Measurements from ENCODE around the gene PRMT3.

The PRMT3 gene

GRCh38 chr11:20518323-20518834 is 130.9 kb downstream of the PRMT3 start:
- Histone ChIP-seq H4K8ac (ENCODE audit: low read depth, low read length) (no peak overlapping the region), H3K23ac (ENCODE audit: low read depth, low read length, poor library complexity) (no peak overlapping the region), H3K9me3 (replicated peaks in 1 of 2; ENCODE audit: control insufficient read depth in 2 of 2, insufficient read depth in 1 of 2, low read depth in 1 of 2, low read length in 2 of 2) (no peaks in the 10 kb centered on the region), H3K18ac (ENCODE audit: low read length) (no peak overlapping the region), H3K27me3 (ENCODE audit: control insufficient read depth in 3 of 3, insufficient read depth in 3 of 3, low read depth in 1 of 3, low read length in 3 of 3) (peaks cover 0 to 6% (median 0%) of the 10 kb centered on the region in 3 experiments), H2BK15ac (ENCODE audit: low read length) (no peak overlapping the region), H2BK12ac (ENCODE audit: low read length) (no peak overlapping the region), H3K14ac (ENCODE audit: low read length) (no peak overlapping the region), H3K27ac (replicated peaks; ENCODE audit: low read length) (no peak overlapping the region), H3K4ac (ENCODE audit: low read length) (no peak overlapping the region), H3K79me1 (ENCODE audit: low read depth, low read length) (peaks cover 2% of the 10 kb centered on the region), H3K9ac (ENCODE audit: low read depth, low read length, poor library complexity) (no peak overlapping the region), H2BK120ac (ENCODE audit: low read depth, low read length) (no peak overlapping the region), H3K4me2 (ENCODE audit: insufficient read depth, low read length, poor library complexity, severe bottlenecking) (no peak overlapping the region), H2AFZ (ENCODE audit: low read length) (no peak overlapping the region), H2BK5ac (ENCODE audit: low read length) (no peak overlapping the region), H2AK5ac (ENCODE audit: low read depth, low read length) (no peak overlapping the region), H3K4me3 (ENCODE audit: low read length in 2 of 2) (no peak overlapping the region), H3K4me1 (ENCODE audit: control insufficient read depth in 2 of 2, insufficient read depth in 1 of 2, low read depth in 1 of 2, low read length in 2 of 2) (peaks cover 2% of the 10 kb centered on the region in 2 donors), H3K36me3 (replicated peaks in 1 of 2; ENCODE audit: control insufficient read depth in 2 of 2, insufficient read depth in 2 of 2, low read length in 2 of 2) (no peaks in the 10 kb centered on the region), H4K91ac (ENCODE audit: low read depth, low read length, poor library complexity) (no peak overlapping the region)
- DNase-seq (ENCODE audit: low spot score): no peak
- WGBS, 2 donors (ENCODE audit: extremely low coverage in 2 of 2, insufficient read length in 2 of 2, insufficient replicate concordance in 1 of 2): no CpG with 5 or more reads among the region's 7 CpGs

DNA sequence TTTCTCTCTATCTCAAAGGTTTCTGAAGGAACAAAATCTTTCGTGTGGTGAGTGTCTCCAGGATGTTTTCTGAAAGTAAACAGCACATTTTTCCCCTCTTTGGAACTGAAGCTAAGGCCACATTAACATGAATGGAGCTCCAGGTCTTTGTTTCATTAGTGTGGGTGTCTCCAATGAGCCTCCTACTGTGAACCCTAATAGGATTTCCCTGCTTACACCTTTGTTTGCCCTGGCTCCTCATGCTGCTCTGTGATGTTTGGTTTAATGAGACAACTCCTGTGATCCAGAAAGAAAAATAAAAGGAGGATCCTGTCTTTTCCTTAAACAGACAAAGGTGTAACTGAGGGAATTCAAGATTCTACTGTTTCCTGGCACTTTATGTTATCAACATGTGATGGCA is 135.0 kb downstream of the PRMT3 start:
- Histone ChIP-seq H2BK15ac (ENCODE audit: low read length) (no peak overlapping the region), H3K4me2 (ENCODE audit: insufficient read depth, low read length, poor library complexity, severe bottlenecking) (no peak overlapping the region), H3K27me3 (ENCODE audit: control insufficient read depth in 3 of 3, insufficient read depth in 3 of 3, low read depth in 1 of 3, low read length in 3 of 3) (peaks cover 0 to 23% (median 0%) of the 10 kb centered on the region in 3 experiments), H3K14ac (ENCODE audit: low read length) (no peak overlapping the region), H2AK5ac (ENCODE audit: low read depth, low read length) (no peak overlapping the region), H4K91ac (ENCODE audit: low read depth, low read length, poor library complexity) (no peak overlapping the region), H3K9ac (ENCODE audit: low read depth, low read length, poor library complexity) (no peak overlapping the region), H3K4me1 (ENCODE audit: control insufficient read depth in 2 of 2, insufficient read depth in 1 of 2, low read depth in 1 of 2, low read length in 2 of 2) (peaks cover 0 to 2% of the 10 kb centered on the region in 2 donors), H2AFZ (ENCODE audit: low read length) (no peak overlapping the region), H2BK5ac (ENCODE audit: low read length) (no peak overlapping the region), H3K79me1 (ENCODE audit: low read depth, low read length) (peaks cover 2% of the 10 kb centered on the region), H3K27ac (replicated peaks; ENCODE audit: low read length) (no peak overlapping the region), H3K36me3 (replicated peaks in 1 of 2; ENCODE audit: control insufficient read depth in 2 of 2, insufficient read depth in 2 of 2, low read length in 2 of 2) (no peaks in the 10 kb centered on the region), H3K18ac (ENCODE audit: low read length) (no peak overlapping the region), H3K9me3 (replicated peaks in 1 of 2; ENCODE audit: control insufficient read depth in 2 of 2, insufficient read depth in 1 of 2, low read depth in 1 of 2, low read length in 2 of 2) (no peaks in the 10 kb centered on the region), H3K4me3 (ENCODE audit: low read length in 2 of 2) (no peak overlapping the region), H2BK12ac (ENCODE audit: low read length) (no peak overlapping the region), H4K8ac (ENCODE audit: low read depth, low read length) (no peak overlapping the region), H3K23ac (ENCODE audit: low read depth, low read length, poor library complexity) (no peak overlapping the region), H3K4ac (ENCODE audit: low read length) (no peak overlapping the region), H2BK120ac (ENCODE audit: low read depth, low read length) (no peak overlapping the region)
- DNase-seq (ENCODE audit: low spot score): peak; percentile 57
- no CpG with 5 or more reads among the region's 1 CpG for WGBS, 2 donors (ENCODE audit: extremely low coverage in 2 of 2, insufficient read length in 2 of 2, insufficient replicate concordance in 1 of 2)

GRCh38 chr11:20529757-20530156 is 142.2 kb downstream of the PRMT3 start:
- no peaks in the 10 kb centered on the region for H3K4me1 ChIP-seq (ENCODE audit: control insufficient read depth in 2 of 2, insufficient read depth in 1 of 2, low read depth in 1 of 2, low read length in 2 of 2)
- H3K27ac ChIP-seq (replicated peaks; ENCODE audit: low read length): no peak overlapping the region
- peak overlapping the region; percentile 44 for H3K9ac ChIP-seq (ENCODE audit: low read depth, low read length, poor library complexity)
- H3K4me2 ChIP-seq (ENCODE audit: insufficient read depth, low read length, poor library complexity, severe bottlenecking): no peak overlapping the region
- H3K18ac ChIP-seq (ENCODE audit: low read length): no peak overlapping the region
- H4K91ac ChIP-seq (ENCODE audit: low read depth, low read length, poor library complexity): no peak overlapping the region
- no peak overlapping the region for H2BK12ac ChIP-seq (ENCODE audit: low read length)
- no peak for DNase-seq (ENCODE audit: low spot score)
- no peak overlapping the region for H3K4me3 ChIP-seq (ENCODE audit: low read length in 2 of 2)
- no peak overlapping the region for H2AK5ac ChIP-seq (ENCODE audit: low read depth, low read length)
- no peaks in the 10 kb centered on the region for H3K79me1 ChIP-seq (ENCODE audit: low read depth, low read length)
- no peak overlapping the region for H3K23ac ChIP-seq (ENCODE audit: low read depth, low read length, poor library complexity)
- H4K8ac ChIP-seq (ENCODE audit: low read depth, low read length): no peak overlapping the region
- H2BK15ac ChIP-seq (ENCODE audit: low read length): no peak overlapping the region
- H3K36me3 ChIP-seq (replicated peaks in 1 of 2; ENCODE audit: control insufficient read depth in 2 of 2, insufficient read depth in 2 of 2, low read length in 2 of 2): no peaks in the 10 kb centered on the region
- H2AFZ ChIP-seq (ENCODE audit: low read length): no peak overlapping the region
- no peak overlapping the region for H2BK120ac ChIP-seq (ENCODE audit: low read depth, low read length)
- peaks cover 0 to 2% of the 10 kb centered on the region in 2 donors for H3K9me3 ChIP-seq (replicated peaks in 1 of 2; ENCODE audit: control insufficient read depth in 2 of 2, insufficient read depth in 1 of 2, low read depth in 1 of 2, low read length in 2 of 2)
- peaks cover 0 to 6% (median 0%) of the 10 kb centered on the region in 3 experiments for H3K27me3 ChIP-seq (ENCODE audit: control insufficient read depth in 3 of 3, insufficient read depth in 3 of 3, low read depth in 1 of 3, low read length in 3 of 3)
- H2BK5ac ChIP-seq (ENCODE audit: low read length): no peak overlapping the region
- no peak overlapping the region for H3K14ac ChIP-seq (ENCODE audit: low read length)
- no CpG with 5 or more reads among the region's 5 CpGs for WGBS, 2 donors (ENCODE audit: extremely low coverage in 2 of 2, insufficient read length in 2 of 2, insufficient replicate concordance in 1 of 2)
- no peak overlapping the region for H3K4ac ChIP-seq (ENCODE audit: low read length)

DNA sequence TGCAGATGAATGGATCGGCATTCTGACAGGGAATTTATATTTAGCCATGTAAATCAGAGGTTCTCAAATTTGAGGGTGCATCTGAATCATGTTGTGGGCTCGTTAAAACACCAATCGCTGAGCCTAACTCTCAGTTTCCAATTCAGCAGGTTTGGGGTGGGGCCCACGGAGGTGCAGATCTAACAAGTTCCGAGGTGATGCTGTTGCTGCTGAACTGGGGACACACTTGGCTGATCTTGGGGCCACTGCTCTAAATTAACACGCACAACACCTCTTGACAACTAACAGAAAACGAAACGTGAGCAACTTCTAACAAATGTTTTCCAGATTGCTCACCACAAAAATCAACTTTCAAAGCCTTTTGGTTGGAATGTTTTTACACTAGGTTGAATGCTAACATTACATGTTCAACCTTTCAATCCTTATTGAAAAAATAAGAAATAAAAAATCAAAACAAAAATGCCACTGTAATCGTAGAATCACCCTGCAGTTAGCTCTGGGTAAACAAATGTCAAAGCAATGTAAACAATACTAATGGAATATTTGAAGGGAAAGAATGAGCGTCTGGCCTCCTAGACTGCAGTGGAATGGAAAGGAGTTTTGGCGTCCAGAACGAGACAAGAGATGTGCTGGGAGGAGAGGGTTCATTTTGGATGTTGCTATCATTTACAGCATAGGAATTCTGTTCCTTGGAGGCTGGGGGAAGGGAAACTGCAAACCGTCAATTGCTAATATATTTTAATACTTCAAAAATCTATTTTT is 143.6 kb downstream of the PRMT3 start:
- peaks cover 0 to 2% of the 10 kb centered on the region in 2 donors for H3K9me3 ChIP-seq (replicated peaks in 1 of 2; ENCODE audit: control insufficient read depth in 2 of 2, insufficient read depth in 1 of 2, low read depth in 1 of 2, low read length in 2 of 2)
- no peaks in the 10 kb centered on the region for H3K79me1 ChIP-seq (ENCODE audit: low read depth, low read length)
- H3K14ac ChIP-seq (ENCODE audit: low read length): no peak overlapping the region
- no peaks in the 10 kb centered on the region for H3K36me3 ChIP-seq (replicated peaks in 1 of 2; ENCODE audit: control insufficient read depth in 2 of 2, insufficient read depth in 2 of 2, low read length in 2 of 2)
- H3K4me3 ChIP-seq (ENCODE audit: low read length in 2 of 2): no peak overlapping the region
- no peak overlapping the region for H3K27ac ChIP-seq (replicated peaks; ENCODE audit: low read length)
- no peaks in the 10 kb centered on the region for H3K4me1 ChIP-seq (ENCODE audit: control insufficient read depth in 2 of 2, insufficient read depth in 1 of 2, low read depth in 1 of 2, low read length in 2 of 2)
- H3K4me2 ChIP-seq (ENCODE audit: insufficient read depth, low read length, poor library complexity, severe bottlenecking): no peak overlapping the region
- no peak overlapping the region for H2AFZ ChIP-seq (ENCODE audit: low read length)
- H2BK120ac ChIP-seq (ENCODE audit: low read depth, low read length): no peak overlapping the region
- H3K23ac ChIP-seq (ENCODE audit: low read depth, low read length, poor library complexity): no peak overlapping the region
- no peak overlapping the region for H2BK15ac ChIP-seq (ENCODE audit: low read length)
- H3K27me3 ChIP-seq (ENCODE audit: control insufficient read depth in 3 of 3, insufficient read depth in 3 of 3, low read depth in 1 of 3, low read length in 3 of 3): peaks cover 0 to under 1% (median 0%) of the 10 kb centered on the region in 3 experiments
- H2AK5ac ChIP-seq (ENCODE audit: low read depth, low read length): no peak overlapping the region
- no peak overlapping the region for H3K18ac ChIP-seq (ENCODE audit: low read length)
- H4K8ac ChIP-seq (ENCODE audit: low read depth, low read length): no peak overlapping the region
- no peak overlapping the region for H2BK12ac ChIP-seq (ENCODE audit: low read length)
- no peak overlapping the region for H4K91ac ChIP-seq (ENCODE audit: low read depth, low read length, poor library complexity)
- H2BK5ac ChIP-seq (ENCODE audit: low read length): no peak overlapping the region
- H3K9ac ChIP-seq (ENCODE audit: low read depth, low read length, poor library complexity): no peak overlapping the region
- DNase-seq (ENCODE audit: low spot score): no peak
- WGBS, 2 donors (ENCODE audit: extremely low coverage in 2 of 2, insufficient read length in 2 of 2, insufficient replicate concordance in 1 of 2): no CpG with 5 or more reads among the region's 13 CpGs
- H3K4ac ChIP-seq (ENCODE audit: low read length): no peak overlapping the region
